Small intestine (tissue), 7 donors: ENCODE results near the gene HSPA1L. TPM values are rescaled to one million over a fixed set of nuclear protein-coding genes. Genes with fewer than 3 reads are reported as not detected.

Source experiments
- DNase-seq, 2 donors: peaks; one replicate each; pipeline versions ENCODE4 v3.0.0 to v3.0.0-alpha.2; 2013
- FAIRE-seq: peaks from 2 replicates; lab custom pipeline; 2012; peaks lifted over from hg19 to GRCh38; lab: Jason Lieb, UNC
- H3K27ac ChIP-seq, 3 donors: one replicate each; pipeline ENCODE4 v1.5.1; 2013; ENCODE audit warnings: low read length in 2 of 3, mild to moderate bottlenecking in 2 of 3, control low read depth in 1 of 3, inconsistent platforms in 1 of 3, low read depth in 1 of 3, moderate library complexity in 1 of 3
- H3K27me3 ChIP-seq, 3 donors: one replicate each; pipeline ENCODE4 v1.6.1; 2013; ENCODE audit warnings: low read length in 3 of 3, inconsistent platforms in 1 of 3; ENCODE audit not compliant: control insufficient read depth in 3 of 3, insufficient read depth in 3 of 3
- H3K36me3 ChIP-seq, 3 donors: one replicate each; pipeline ENCODE4 v1.6.1; 2013; ENCODE audit warnings: low read length in 3 of 3, inconsistent platforms in 1 of 3, low read depth in 1 of 3, mild to moderate bottlenecking in 1 of 3, moderate library complexity in 1 of 3; ENCODE audit not compliant: control insufficient read depth in 3 of 3, insufficient read depth in 2 of 3
- H3K4me1 ChIP-seq, 3 donors: one replicate each; pipeline ENCODE4 v1.6.1; 2013; ENCODE audit warnings: low read length in 2 of 3, inconsistent platforms in 1 of 3, low read depth in 1 of 3, mild to moderate bottlenecking in 1 of 3, moderate library complexity in 1 of 3; ENCODE audit not compliant: control insufficient read depth in 3 of 3, insufficient read depth in 2 of 3
- H3K4me3 ChIP-seq, 3 donors: one replicate each; pipeline ENCODE4 v1.5.1; 2013; ENCODE audit warnings: low read length in 3 of 3, control low read depth in 1 of 3, inconsistent platforms in 1 of 3, low read depth in 1 of 3, mild to moderate bottlenecking in 1 of 3, moderate library complexity in 1 of 3
- H3K9me3 ChIP-seq, 2 donors: one replicate each; pipeline ENCODE4 v1.6.1; 2013; ENCODE audit warnings: low read depth in 1 of 2, low read length in 1 of 2; ENCODE audit not compliant: control insufficient read depth in 2 of 2, insufficient read depth in 1 of 2
- WGBS, 3 donors: extraction: QIAGEN DNeasy Blood & Tissue Kit; methylation state at CpG; one replicate each; pipeline ENCODE4 v1.1.7; 2013; 5-methylcytosine and 5-hydroxymethylcytosine counted together
- polyA plus RNA-seq, 4 donors: library from polyadenylated mRNA; stranded (reverse) in 3 of 4; unstranded in 1 of 4; fragments of 200-250 nt in 3 of 4; fragments of 120-200 nt in 1 of 4; gene quantifications; one replicate each; pipeline versions ENCODE4 v1.2.1 to v1.2.3, GENCODE V29; 2013
- donor health status: healthy with polysubstance abuse.
- donor health status: control.
- donor health status: control.
- donor health status: Bipolar disorder and iron deficiency.
- donor health status: healthy.

The HSPA1L gene
- polyA plus RNA-seq, 4 donors = 0.27 to 2.6 (median 1.1) TPM

DNA sequence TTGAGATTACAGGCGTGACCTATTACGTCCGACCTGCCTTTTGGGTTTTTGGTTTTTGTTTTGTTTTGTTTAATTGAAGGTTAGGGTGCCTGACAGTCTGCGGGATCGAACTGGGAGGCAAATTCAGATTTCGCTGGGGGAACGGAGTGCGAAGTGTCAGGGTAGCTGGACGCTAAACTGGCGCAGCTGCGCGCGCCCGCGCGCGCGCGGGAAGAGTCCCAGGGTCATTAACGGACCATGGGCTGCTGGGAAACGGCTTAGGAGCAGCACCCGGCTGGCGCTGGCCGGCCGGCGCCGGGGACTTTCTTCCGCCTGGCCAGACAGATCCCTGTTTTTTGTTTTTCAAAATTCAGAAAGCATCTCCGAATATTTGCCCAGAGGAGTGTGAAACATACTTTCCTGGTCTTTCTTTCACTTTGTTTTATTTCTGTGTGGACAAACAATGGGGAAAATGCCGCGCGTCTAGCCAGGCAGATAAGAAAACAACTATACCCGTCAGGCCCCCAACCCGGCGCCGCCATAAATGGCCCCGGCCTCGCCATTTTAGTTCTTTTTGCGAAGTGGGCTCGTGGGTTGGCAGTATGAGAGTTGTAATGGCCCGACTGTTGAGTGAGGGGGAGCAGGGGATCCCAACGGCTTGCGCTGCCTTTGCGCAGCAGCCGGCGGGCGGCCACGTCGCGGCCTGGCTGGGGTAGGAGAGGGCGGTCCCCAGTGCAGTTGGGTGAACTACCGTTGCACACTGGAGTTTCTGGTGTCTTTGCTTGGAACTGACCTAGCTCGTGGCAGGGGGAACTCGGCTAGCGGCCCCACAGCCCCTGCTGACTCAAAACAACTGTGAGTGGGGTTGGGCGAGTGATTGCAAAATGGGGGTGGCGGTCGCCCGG is 19.5 kb upstream of the HSPA1L start:
- peaks cover 11 to 35% (median 12%) of the 10 kb centered on the region in 3 donors for H3K36me3 ChIP-seq
- peaks cover 4 to 38% (median 11%) of the 10 kb centered on the region in 3 donors for H3K4me1 ChIP-seq
- peak overlapping the region; percentile 81 to 100 (median 96) for H3K4me3 ChIP-seq
- no peaks in the 10 kb centered on the region for H3K9me3 ChIP-seq
- DNase-seq = peak; percentile 88 to 95
- H3K27ac ChIP-seq = peak overlapping the region; percentile 83 to 99 (median 88)
- WGBS, 3 donors = 0% methylated on average over 59 of the region's 59 CpGs
- H3K27me3 ChIP-seq = no peaks in the 10 kb centered on the region
- FAIRE-seq = no peak

- no peaks in the 10 kb centered on the region for H3K9me3 ChIP-seq
- FAIRE-seq (no peak), DNase-seq (no peak)
- WGBS, 3 donors = 36 to 70% (median 50%) methylated on average over 15 of the region's 15 CpGs
- H3K36me3 ChIP-seq = peaks cover 0 to 13% (median 0%) of the 10 kb centered on the region in 3 donors
- peak overlapping the region in 2 of 3 donors; percentile 49 to 83 for H3K27ac ChIP-seq
- H3K4me3 ChIP-seq = peak overlapping the region in 1 of 3 donors; percentile 77
- no peaks in the 10 kb centered on the region for H3K27me3 ChIP-seq
- peaks cover 0 to 24% (median 1%) of the 10 kb centered on the region in 3 donors for H3K4me1 ChIP-seq
Observed at GRCh38 chr6:31831350-31832215, 16.5 kb upstream of the HSPA1L start.

- peak overlapping the region; percentile 69 to 86 (median 77) for H3K4me3 ChIP-seq
- peak in 1 of 2 donors; percentile 39 for DNase-seq
- peaks cover 0 to 7% (median 0%) of the 10 kb centered on the region in 3 donors for H3K36me3 ChIP-seq
- FAIRE-seq = no peak
- no peaks in the 10 kb centered on the region for H3K9me3 ChIP-seq
- H3K27ac ChIP-seq = peak overlapping the region; percentile 54 to 85 (median 83)
- H3K27me3 ChIP-seq = no peaks in the 10 kb centered on the region
- 14 to 42% (median 31%) methylated on average over 6 of the region's 6 CpGs for whole genome bisulfite sequencing, 3 donors
- H3K4me1 ChIP-seq = peaks cover 0 to 21% (median 0%) of the 10 kb centered on the region in 3 donors
Observed at GRCh38 chr6:31830886-31831335, 15.8 kb upstream of the HSPA1L start.

- Histone ChIP-seq H3K9me3 (no peaks in the 10 kb centered on the region), H3K27me3 (no peaks in the 10 kb centered on the region), H3K4me1 (peaks cover 0 to 26% (median 0%) of the 10 kb centered on the region in 3 donors), H3K36me3 (peaks cover 0 to 5% (median 0%) of the 10 kb centered on the region in 3 donors), H3K4me3 (peak overlapping the region; percentile 77 to 86 (median 77)), H3K27ac (peak overlapping the region; percentile 67 to 83 (median 79))
- FAIRE-seq = no peak
- 0 to 1% (median 0%) methylated on average over 10 to 15 of the region's 15 CpGs for WGBS, 3 donors
- DNase-seq = peak; percentile 65 to 69
Observed at GRCh38 chr6:31829633-31830283, 14.7 kb upstream of the HSPA1L start.

- no peaks in the 10 kb centered on the region for H3K9me3 ChIP-seq
- peak within 1 kb of the TSS; percentile 77 to 84 (median 80) for H3K4me3 ChIP-seq
- H3K4me1 ChIP-seq = peaks cover 0 to 23% (median 4%) of the 10 kb centered on the region in 3 donors
- H3K27ac ChIP-seq = peak within 1 kb of the TSS; percentile 95 to 100 (median 96)
- DNase-seq (peak; percentile 95 to 100), FAIRE-seq (no peak)
- H3K36me3 ChIP-seq = peaks cover 0 to 4% (median 0%) of the 10 kb centered on the region in 3 donors
- WGBS, 3 donors = 0% methylated on average over 42 to 52 of the region's 56 CpGs
- no peaks in the 10 kb centered on the region for H3K27me3 ChIP-seq
Observed at GRCh38 chr6:31827286-31828079, 12.4 kb upstream of the HSPA1L start, which contains the start of gene HSPA1B. Gene HSPA1B, plus strand, starts transcription at chr6:31827738. Its CDS starts 213 bp downstream, at chr6:31827951.

- no peaks in the 10 kb centered on the region for H3K9me3 ChIP-seq
- H3K36me3 ChIP-seq = peaks cover 0 to 4% (median 0%) of the 10 kb centered on the region in 3 donors
- DNase-seq (peak in 1 of 2 donors; percentile 92), FAIRE-seq (no peak)
- peaks cover 0 to 24% (median 4%) of the 10 kb centered on the region in 3 donors for H3K4me1 ChIP-seq
- H3K4me3 ChIP-seq = peak overlapping the region in 2 of 3 donors; percentile 44 to 77
- whole genome bisulfite sequencing, 3 donors = 1% methylated on average over 12 to 13 of the region's 13 CpGs
- H3K27ac ChIP-seq = peak overlapping the region; percentile 95 to 100 (median 96)
- no peaks in the 10 kb centered on the region for H3K27me3 ChIP-seq
Observed at GRCh38 chr6:31826793-31827285, 11.8 kb upstream of the HSPA1L start.

- FAIRE-seq (no peak), DNase-seq (no peak)
- WGBS, 3 donors = 16 to 61% (median 36%) methylated on average over 4 of the region's 4 CpGs
- peaks cover 0 to 29% (median 10%) of the 10 kb centered on the region in 3 donors for H3K4me1 ChIP-seq
- no peak overlapping the region for H3K4me3 ChIP-seq
- H3K9me3 ChIP-seq = no peaks in the 10 kb centered on the region
- H3K36me3 ChIP-seq = no peaks in the 10 kb centered on the region
- peak overlapping the region; percentile 95 to 100 (median 96) for H3K27ac ChIP-seq
- no peaks in the 10 kb centered on the region for H3K27me3 ChIP-seq
Observed at GRCh38 chr6:31825553-31825952, 10.5 kb upstream of the HSPA1L start.
